HS-5 (cell line): ENCODE results near the gene SPHKAP.
"Not testable (repeated sequence)": the region's sequence is repeated elsewhere in the genome, so short reads cannot be mapped to it uniquely, and the experiment has no call there.

Source experiments
- DNase-seq: peaks from one replicate; pipeline ENCODE4 v3.0.0-alpha.2; 2012; ENCODE audit warnings: low read depth

Gene SPHKAP

GRCh38 chr2:228181098-228182019 lies at the start of gene SPHKAP:
SPHKAP (minus strand) TSS chr2:228181687; CDS start chr2:228181598, 89 bp downstream.
- no peak for DNase-seq

- DNase-seq: no peak
These were observed 46.0 kb upstream of the SPHKAP start for GRCh38 chr2:228227466-228227865.

- peak; percentile 15 for DNase-seq
These were observed 42.9 kb upstream of the SPHKAP start for GRCh38 chr2:228224410-228224809.

- not testable (repeated sequence) for DNase-seq
These were observed 37.1 kb upstream of the SPHKAP start for GRCh38 chr2:228218593-228218992.

GRCh38 chr2:228197504-228197903 lies 16.0 kb upstream of the SPHKAP start:
- no peak for DNase-seq

GRCh38 chr2:228180181-228181097 lies 1.0 kb downstream of the SPHKAP start:
- no peak for DNase-seq

GRCh38 chr2:228167290-228167689 lies 14.2 kb downstream of the SPHKAP start:
- DNase-seq: no peak

- no peak for DNase-seq
These were observed 16.8 kb downstream of the SPHKAP start for GRCh38 chr2:228164718-228165117.

- DNase-seq: no peak
These were observed 23.6 kb downstream of the SPHKAP start for GRCh38 chr2:228157841-228158240.

GRCh38 chr2:228144961-228145360 lies 36.5 kb downstream of the SPHKAP start:
- no peak for DNase-seq

GRCh38 chr2:228140934-228141528 lies 40.5 kb downstream of the SPHKAP start:
- DNase-seq: no peak

GRCh38 chr2:228136027-228136426 lies 45.5 kb downstream of the SPHKAP start:
- no peak for DNase-seq

- DNase-seq: no peak
These were observed 46.2 kb downstream of the SPHKAP start for GRCh38 chr2:228135300-228135699.

- no peak for DNase-seq
These were observed 49.7 kb downstream of the SPHKAP start for GRCh38 chr2:228131833-228132232.

GRCh38 chr2:228126401-228126800 lies 55.1 kb downstream of the SPHKAP start:
- DNase-seq: no peak

- no peak for DNase-seq
These were observed 62.5 kb downstream of the SPHKAP start for GRCh38 chr2:228118940-228119339.

GRCh38 chr2:228107846-228108245 lies 73.6 kb downstream of the SPHKAP start:
- no peak for DNase-seq

GRCh38 chr2:228105526-228106250 lies 75.8 kb downstream of the SPHKAP start:
- DNase-seq: no peak

- no peak for DNase-seq
These were observed 77.3 kb downstream of the SPHKAP start for GRCh38 chr2:228104215-228104614.

- DNase-seq: no peak
These were observed 78.1 kb downstream of the SPHKAP start for GRCh38 chr2:228103379-228103778.

- no peak for DNase-seq
These were observed 78.5 kb downstream of the SPHKAP start for GRCh38 chr2:228102949-228103348.
